HEK293T (cell line): ENCODE measurements around the gene SLC22A16.
"Not testable (repeated sequence)": the region's sequence is repeated elsewhere in the genome, so short reads cannot be mapped to it uniquely, and the experiment has no call there.

Experiments
- CTBP1 ChIP-seq: fragments of 450-650 bp; IDR thresholded peaks from 2 replicates; pipeline ENCODE4 v1.6.1; 2016; ENCODE audit warnings: borderline replicate concordance
- ELF4 ChIP-seq: fragments of 450-650 bp; IDR thresholded peaks from 2 replicates; pipeline ENCODE4 v1.6.1; 2017; ENCODE audit warnings: antibody characterized with exemption
- FOXA1 ChIP-seq: fragments of 450-650 bp; IDR thresholded peaks from 2 replicates; pipeline ENCODE4 v1.6.1; 2016; ENCODE audit warnings: mild to moderate bottlenecking
- FOXM1 ChIP-seq: fragments of 450-650 bp; IDR thresholded peaks from 2 replicates; pipeline ENCODE4 v1.6.1; 2017; ENCODE audit warnings: mild to moderate bottlenecking, borderline replicate concordance
- HDGF ChIP-seq: fragments of 450-650 bp; IDR thresholded peaks from 2 replicates; pipeline ENCODE4 v1.6.1; 2017; ENCODE audit warnings: antibody characterized with exemption, borderline replicate concordance
- L3MBTL2 ChIP-seq: fragments of 450-650 bp; conservative IDR thresholded peaks from 2 replicates; pipeline ENCODE4 v1.6.1; 2016; ENCODE audit warnings: mild to moderate bottlenecking
- NFRKB ChIP-seq: fragments of 450-650 bp; IDR thresholded peaks from 2 replicates; pipeline ENCODE4 v1.6.1; 2016; ENCODE audit warnings: mild to moderate bottlenecking, moderate library complexity
- SP1 ChIP-seq: fragments of 450-650 bp; IDR thresholded peaks from 2 replicates; pipeline ENCODE4 v1.6.1; 2017
- SUZ12 ChIP-seq: fragments of 450-650 bp; IDR thresholded peaks from 2 replicates; pipeline ENCODE4 v1.6.1; 2016; ENCODE audit warnings: mild to moderate bottlenecking
- TARDBP ChIP-seq: fragments of 450-650 bp; IDR thresholded peaks from 2 replicates; pipeline ENCODE4 v1.6.1; 2016
- ZNF384 ChIP-seq: fragments of 450-650 bp; IDR thresholded peaks from 2 replicates; pipeline ENCODE4 v1.6.1; 2016
- TF ChIP-seq, protein P1 (sequence below): fragments of 450-650 bp; IDR thresholded peaks from 2 replicates; pipeline ENCODE4 v1.6.1; 2016

DNA sequence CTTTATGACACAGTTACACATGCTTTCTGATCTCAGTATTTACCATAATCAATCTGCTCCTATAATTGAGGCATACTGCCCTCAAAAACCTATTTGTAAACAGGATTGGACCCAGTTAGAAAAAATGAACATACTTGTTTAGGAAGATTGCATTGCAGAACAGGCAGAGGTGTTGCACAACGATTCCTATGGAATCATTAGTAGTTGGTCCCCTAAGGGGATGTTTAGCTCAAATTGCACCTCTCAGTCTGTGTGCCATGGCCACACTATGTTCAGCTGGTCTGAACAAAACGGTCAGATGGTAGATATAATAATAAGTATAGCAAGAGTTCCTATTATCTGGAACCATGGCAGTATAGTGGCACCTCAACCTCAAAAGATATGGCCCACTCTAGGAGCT is 28.5 kb upstream of the SLC22A16 start:
- not testable (repeated sequence) for TF ChIP-seq ZNF384, CTBP1, FOXA1, TARDBP, L3MBTL2, SP1, NFRKB, ELF4, SUZ12, FOXM1, HDGF
- TF ChIP-seq, protein P1, sequence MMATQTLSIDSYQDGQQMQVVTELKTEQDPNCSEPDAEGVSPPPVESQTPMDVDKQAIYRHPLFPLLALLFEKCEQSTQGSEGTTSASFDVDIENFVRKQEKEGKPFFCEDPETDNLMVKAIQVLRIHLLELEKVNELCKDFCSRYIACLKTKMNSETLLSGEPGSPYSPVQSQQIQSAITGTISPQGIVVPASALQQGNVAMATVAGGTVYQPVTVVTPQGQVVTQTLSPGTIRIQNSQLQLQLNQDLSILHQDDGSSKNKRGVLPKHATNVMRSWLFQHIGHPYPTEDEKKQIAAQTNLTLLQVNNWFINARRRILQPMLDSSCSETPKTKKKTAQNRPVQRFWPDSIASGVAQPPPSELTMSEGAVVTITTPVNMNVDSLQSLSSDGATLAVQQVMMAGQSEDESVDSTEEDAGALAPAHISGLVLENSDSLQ: not testable (repeated sequence)
